Testis (tissue), 3 donors: ENCODE data around the gene SSR4. TPM values are rescaled to one million over a fixed set of nuclear protein-coding genes. Genes with fewer than 3 reads are reported as not detected.

Source experiments
- DNase-seq: peaks from one replicate; pipeline ENCODE4 v3.0.0-alpha.2; 2019
- H3K27ac ChIP-seq, 2 donors: fragments of 200-600 bp; sonication (generic); one replicate each; pipeline ENCODE4 v1.5.1; 2019
- H3K27me3 ChIP-seq: fragments of 200-600 bp; sonication (generic); one replicate; pipeline ENCODE4 v1.5.1; 2019
- H3K36me3 ChIP-seq: fragments of 200-600 bp; sonication (generic); one replicate; pipeline ENCODE4 v1.5.1; 2017; ENCODE audit warnings: low read depth; ENCODE audit errors: missing control alignments
- H3K4me1 ChIP-seq: fragments of 200-600 bp; sonication (generic); one replicate; pipeline ENCODE4 v1.5.1; 2019
- H3K4me3 ChIP-seq, 2 donors: fragments of 200-600 bp; sonication (generic); one replicate each; pipeline ENCODE4 v1.5.1; 2017 to 2019
- H3K9me3 ChIP-seq: fragments of 200-600 bp; sonication (generic); one replicate; pipeline ENCODE4 v1.5.1; 2017
- CTCF ChIP-seq, 3 experiments: fragments of 450-650 bp in 2 of 3; fragments of 200-600 bp in 1 of 3; sonication (generic) in 1 of 3; IDR thresholded peaks; one replicate each; pipeline ENCODE4 v1.5.1; 2016 to 2019; ENCODE audit warnings: antibody characterized with exemption in 3 of 3, mild to moderate bottlenecking in 2 of 3, moderate library complexity in 1 of 3
- POLR2A ChIP-seq: fragments of 450-650 bp; IDR thresholded peaks from one replicate; pipeline ENCODE4 v1.6.1; 2017; ENCODE audit warnings: antibody characterized with exemption, mild to moderate bottlenecking, moderate library complexity
- WGBS, 2 donors: methylation state at CpG; one replicate each; pipeline ENCODE4 v1.1.5; 2018; 5-methylcytosine and 5-hydroxymethylcytosine counted together
- intact Hi-C: fragments of 100-400 bp; cut with DNase I; formaldehyde crosslinking; loops from one replicate; pipeline ENCODE4 v1.15.1; 2023; ENCODE audit warnings: low total_unique reads
- polyA plus RNA-seq: library from polyadenylated mRNA; stranded (reverse); fragments of 350-450 nt; fragmentation: Illumina TruSeq; extraction: RNeasy Lipid Tissue Mini Kit (QIAGEN cat#74804); gene quantifications from one replicate; pipeline ENCODE4 v1.2.3, GENCODE V29; 2014; ENCODE audit warnings: low read depth, low replicate concordance; ENCODE audit not compliant: insufficient read depth
- total RNA-seq, 2 donors: library from RNA; depleted of rRNA; stranded (reverse); fragments of >200 nt; gene quantifications; one replicate each; pipeline ENCODE4 v1.2.3, GENCODE V29; 2016

The SSR4 gene
- total and polyA plus RNA-seq, 3 donors from 2014 or later, result 246 to 294 (median 275) TPM

- TF ChIP-seq POLR2A (no peak), CTCF (IDR thresholded peaks at IDR 0.05) (no peak)
- H3K4me3 ChIP-seq, result no peak overlapping the region
- intact Hi-C loops, result no loop called here
- no peaks in the 10 kb centered on the region for H3K9me3 ChIP-seq
- DNase-seq, result no peak
- no peaks in the 10 kb centered on the region for H3K36me3 ChIP-seq
- H3K4me1 ChIP-seq, result no peaks in the 10 kb centered on the region
- no peaks in the 10 kb centered on the region for H3K27me3 ChIP-seq
- WGBS, 2 donors, result 90 to 93% methylated on average over 6 to 7 of the region's 7 CpGs
- no peak overlapping the region for H3K27ac ChIP-seq
These were observed 6.3 kb downstream of the SSR4 start for GRCh38 chrX:153800746-153801145.

GRCh38 chrX:153801669-153802068 lies 7.2 kb downstream of the SSR4 start:
- Histone ChIP-seq H3K4me3 (no peak overlapping the region), H3K9me3 (no peaks in the 10 kb centered on the region), H3K27ac (no peak overlapping the region), H3K4me1 (no peaks in the 10 kb centered on the region), H3K27me3 (no peaks in the 10 kb centered on the region), H3K36me3 (no peaks in the 10 kb centered on the region)
- TF ChIP-seq CTCF (IDR thresholded peaks at IDR 0.05) (no peak), POLR2A (no peak)
- no peak for DNase-seq
- WGBS, 2 donors, result 97 to 100% methylated on average over 1 to 8 of the region's 8 CpGs
- intact Hi-C loops, result no loop called here

GRCh38 chrX:153802513-153803045 lies 8.1 kb downstream of the SSR4 start:
- no peak for DNase-seq
- intact Hi-C loops, result no loop called here
- H3K36me3 ChIP-seq, result no peaks in the 10 kb centered on the region
- no peak overlapping the region for H3K27ac ChIP-seq
- WGBS, 2 donors, result 40 to 59% methylated on average over 8 to 14 of the region's 14 CpGs
- no peaks in the 10 kb centered on the region for H3K27me3 ChIP-seq
- H3K9me3 ChIP-seq, result no peaks in the 10 kb centered on the region
- TF ChIP-seq POLR2A (no peak), CTCF (IDR thresholded peaks at IDR 0.05) (no peak)
- no peaks in the 10 kb centered on the region for H3K4me1 ChIP-seq
- H3K4me3 ChIP-seq, result no peak overlapping the region

- no peaks in the 10 kb centered on the region for H3K36me3 ChIP-seq
- H3K27ac ChIP-seq, result no peak overlapping the region
- no peaks in the 10 kb centered on the region for H3K27me3 ChIP-seq
- no peaks in the 10 kb centered on the region for H3K9me3 ChIP-seq
- H3K4me3 ChIP-seq, result no peak overlapping the region
- WGBS, 2 donors, result 64% methylated on average over 49 of the region's 87 CpGs; no CpG with 5 or more reads in 1 of the 2 donors
- TF ChIP-seq CTCF (IDR thresholded peaks at IDR 0.05) (no peak), POLR2A (no peak)
- no peak for DNase-seq
- H3K4me1 ChIP-seq, result no peaks in the 10 kb centered on the region
- intact Hi-C loops, result no loop called here
These were observed 9.0 kb downstream of the SSR4 start for GRCh38 chrX:153803211-153804099.
